Suppressor macrophage treated with lipopolysaccharide for 1 hour (primary cell): ENCODE results near the gene RAD50.
"Not testable (repeated sequence)": the region's sequence is repeated elsewhere in the genome, so short reads cannot be mapped to it uniquely, and the experiment has no call there.

Source experiments
- DNase-seq, 3 donors: peaks; one replicate each; pipeline ENCODE4 v3.0.0-alpha.2; 2020 to 2022

The RAD50 gene

GRCh38 chr5:132677682-132678400, 121.1 kb downstream of the RAD50 start:
- DNase-seq: no peak

GRCh38 chr5:132678735-132679134, 122.0 kb downstream of the RAD50 start:
- DNase-seq: no peak

- DNase-seq: no peak
Observed at GRCh38 chr5:132679166-132679565, 122.4 kb downstream of the RAD50 start.

GRCh38 chr5:132679717-132680380, 123.1 kb downstream of the RAD50 start:
- DNase-seq: no peak

GRCh38 chr5:132680780-132681475, 124.2 kb downstream of the RAD50 start:
- no peak for DNase-seq

- no peak for DNase-seq
Observed at GRCh38 chr5:132681476-132681831, 124.7 kb downstream of the RAD50 start.

GRCh38 chr5:132681983-132682382, 125.2 kb downstream of the RAD50 start:
- DNase-seq: no peak

- DNase-seq: no peak
Observed at GRCh38 chr5:132684491-132684890, 127.7 kb downstream of the RAD50 start.

GRCh38 chr5:132684922-132685720, 128.3 kb downstream of the RAD50 start:
- DNase-seq: no peak

- DNase-seq: no peak
Observed at GRCh38 chr5:132686193-132686592, 129.4 kb downstream of the RAD50 start.

GRCh38 chr5:132687995-132688394, 131.2 kb downstream of the RAD50 start:
- DNase-seq: no peak

- DNase-seq: peak in 1 of 3 donors; percentile 1
Observed at GRCh38 chr5:132688536-132689339, 132.0 kb downstream of the RAD50 start.

- DNase-seq: no peak
Observed at GRCh38 chr5:132689513-132689912, 132.7 kb downstream of the RAD50 start.

- DNase-seq: no peak
Observed at GRCh38 chr5:132690156-132690555, 133.4 kb downstream of the RAD50 start.

GRCh38 chr5:132691755-132692631, 135.2 kb downstream of the RAD50 start:
- DNase-seq: not testable (repeated sequence)

- DNase-seq: no peak
Observed at GRCh38 chr5:132692632-132692967, 135.8 kb downstream of the RAD50 start.
